ENCODE measurements around the gene LHX3.

Gene LHX3

DNA sequence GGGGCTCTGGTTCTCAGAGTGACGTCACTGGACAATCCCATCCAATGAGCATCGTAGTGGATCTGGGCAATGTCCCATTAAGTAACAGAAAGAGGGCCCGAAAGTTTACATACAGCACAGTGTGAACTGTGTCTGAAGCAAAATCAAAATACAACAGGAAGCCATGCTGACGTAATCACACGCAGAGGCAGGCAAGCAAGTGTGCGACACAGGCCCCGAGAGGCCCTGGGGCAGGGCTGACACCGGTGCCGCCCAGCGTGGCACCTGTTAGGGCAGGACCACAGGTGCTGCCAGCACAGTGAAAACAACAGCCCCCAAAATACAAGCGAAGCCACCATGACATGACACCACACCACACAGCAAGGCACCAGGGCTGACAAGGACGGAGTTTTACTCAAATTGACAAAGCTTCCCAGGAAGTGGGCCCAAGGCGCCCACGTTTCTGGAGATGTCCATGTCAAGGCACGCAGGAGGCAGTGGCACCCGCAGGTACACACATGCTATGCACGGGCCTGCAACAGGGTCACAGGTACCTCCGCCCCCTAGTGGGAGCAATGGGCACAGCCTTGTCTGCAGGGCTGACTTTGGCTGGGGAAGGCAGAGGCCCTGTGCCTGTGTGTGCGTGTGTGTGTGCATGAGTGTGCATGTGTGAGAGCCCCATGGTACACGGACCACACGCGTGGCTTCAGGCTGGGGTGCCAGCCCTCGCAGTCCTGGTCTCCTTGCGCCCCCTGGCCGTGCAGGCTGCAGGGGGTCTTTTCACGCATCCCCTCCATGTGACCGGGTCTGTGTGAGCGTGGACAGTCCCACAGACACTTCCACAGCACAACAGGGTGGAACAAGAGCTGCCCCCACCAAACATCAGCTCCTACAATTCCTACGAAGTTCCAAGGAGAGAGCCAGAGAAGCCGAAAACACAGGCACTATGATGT lies 21.1 kb upstream of the LHX3 start:
- peak; percentile 15 to 50 for DNase-seq

DNA sequence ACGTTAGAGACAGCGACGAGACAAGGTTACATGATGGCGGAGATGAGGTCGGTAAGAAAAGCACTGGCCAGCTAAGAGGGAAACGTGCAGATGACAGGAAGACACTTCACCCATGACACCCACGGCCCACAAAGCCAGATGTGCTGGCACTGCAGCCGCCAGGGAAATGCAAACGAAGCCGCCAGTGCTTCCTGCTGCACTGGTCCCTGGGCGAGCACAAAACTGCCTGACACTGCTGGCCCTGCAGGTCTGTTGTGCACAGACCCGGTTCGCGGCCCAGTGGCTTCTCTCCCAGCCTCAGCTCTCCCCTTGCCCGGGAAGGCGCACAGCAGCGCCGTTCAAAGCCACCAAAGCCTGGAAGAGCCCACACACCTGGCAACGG lies 20.4 kb upstream of the LHX3 start:
- no peak for DNase-seq

DNA sequence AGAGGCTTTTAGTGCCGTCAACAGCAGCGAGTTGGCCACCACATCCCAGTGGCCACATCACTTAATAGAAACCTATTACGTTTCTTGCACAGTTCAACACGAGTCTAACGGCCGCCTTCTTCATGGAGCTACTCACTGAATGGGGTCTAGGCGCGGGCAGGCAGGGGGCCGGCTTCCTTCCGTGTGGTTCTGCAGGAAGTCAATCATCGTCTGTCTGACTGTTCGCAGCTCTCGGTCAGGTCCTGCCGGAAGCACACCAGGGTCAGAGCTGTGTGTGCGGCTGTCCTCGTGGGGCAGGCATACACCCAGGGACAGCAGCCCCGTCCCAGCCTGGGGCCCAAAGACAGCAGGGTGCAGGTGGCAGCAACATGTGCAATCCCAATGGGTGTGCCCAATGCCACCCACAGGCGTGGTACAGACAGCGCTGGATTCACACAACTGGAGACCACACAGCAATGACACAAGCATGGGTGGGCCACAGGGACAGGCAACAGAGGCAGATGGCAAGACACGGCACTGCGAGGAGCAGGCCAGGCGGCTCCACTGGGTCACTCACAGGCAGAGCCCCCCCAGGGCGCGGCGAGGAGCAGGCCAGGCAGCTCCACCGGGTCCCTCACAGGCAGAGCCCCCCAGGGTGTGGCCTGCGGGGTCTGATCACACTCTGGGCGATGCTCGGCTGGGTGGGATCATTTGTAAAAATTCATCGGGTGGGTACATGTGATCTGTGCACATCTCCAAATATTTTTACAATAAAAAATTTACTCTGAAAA lies 19.1 kb upstream of the LHX3 start:
- no peak for DNase-seq

DNA sequence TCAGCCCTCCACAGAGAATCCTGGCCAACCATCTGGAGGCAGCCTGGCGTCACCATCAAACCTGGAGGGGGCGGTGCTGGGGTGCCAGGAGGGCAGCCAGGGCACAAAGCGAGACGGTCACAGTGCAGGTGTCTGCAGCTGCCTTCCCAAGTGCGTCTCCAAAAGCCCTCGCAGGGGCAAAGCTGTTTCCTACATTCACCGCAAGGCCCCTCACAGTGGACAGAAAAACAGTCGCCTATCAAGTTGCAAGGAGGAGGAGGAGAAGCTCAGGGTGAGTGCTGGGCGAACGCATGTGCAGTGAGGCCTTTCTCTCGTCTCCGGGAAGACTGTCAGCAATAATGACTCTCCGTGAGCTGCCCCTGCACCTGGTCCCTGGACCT lies 18.0 kb upstream of the LHX3 start:
- no peak for DNase-seq

DNA sequence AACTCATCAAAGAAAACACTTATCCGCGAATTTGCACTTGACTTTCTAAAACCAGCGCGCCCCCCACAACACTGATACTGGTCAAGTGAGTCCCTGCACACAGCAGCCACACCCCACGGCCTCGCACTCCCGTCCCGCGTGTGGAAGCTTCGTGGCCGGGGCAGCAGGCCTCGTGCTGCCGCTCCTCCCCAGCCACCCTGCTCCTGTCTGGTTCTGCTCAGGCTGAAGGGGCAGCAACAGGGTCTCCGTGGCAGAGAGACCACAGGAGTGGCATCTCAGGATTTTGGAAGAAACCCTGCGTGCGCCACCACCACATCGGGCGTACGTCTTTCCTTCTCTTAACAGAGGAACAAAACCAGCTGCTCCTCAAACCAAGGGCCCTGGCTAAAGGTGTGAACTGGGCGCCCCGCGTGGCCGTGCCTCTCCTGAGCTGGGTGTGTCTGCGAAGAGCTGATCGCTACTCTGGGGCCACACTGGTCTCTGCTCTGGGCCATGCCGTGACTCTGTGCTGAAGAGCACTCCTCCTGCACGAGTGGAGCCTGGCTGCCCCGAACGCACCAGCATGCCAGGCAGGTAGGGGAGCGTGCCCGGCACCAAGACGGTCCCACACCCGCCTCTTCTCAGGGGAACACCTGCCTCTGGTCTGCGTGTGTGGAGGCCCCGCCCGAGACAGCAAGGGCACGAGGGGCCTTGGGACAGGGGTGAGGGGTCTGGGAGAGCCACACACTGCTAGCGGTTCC lies 17.4 kb upstream of the LHX3 start:
- DNase-seq, result no peak

DNA sequence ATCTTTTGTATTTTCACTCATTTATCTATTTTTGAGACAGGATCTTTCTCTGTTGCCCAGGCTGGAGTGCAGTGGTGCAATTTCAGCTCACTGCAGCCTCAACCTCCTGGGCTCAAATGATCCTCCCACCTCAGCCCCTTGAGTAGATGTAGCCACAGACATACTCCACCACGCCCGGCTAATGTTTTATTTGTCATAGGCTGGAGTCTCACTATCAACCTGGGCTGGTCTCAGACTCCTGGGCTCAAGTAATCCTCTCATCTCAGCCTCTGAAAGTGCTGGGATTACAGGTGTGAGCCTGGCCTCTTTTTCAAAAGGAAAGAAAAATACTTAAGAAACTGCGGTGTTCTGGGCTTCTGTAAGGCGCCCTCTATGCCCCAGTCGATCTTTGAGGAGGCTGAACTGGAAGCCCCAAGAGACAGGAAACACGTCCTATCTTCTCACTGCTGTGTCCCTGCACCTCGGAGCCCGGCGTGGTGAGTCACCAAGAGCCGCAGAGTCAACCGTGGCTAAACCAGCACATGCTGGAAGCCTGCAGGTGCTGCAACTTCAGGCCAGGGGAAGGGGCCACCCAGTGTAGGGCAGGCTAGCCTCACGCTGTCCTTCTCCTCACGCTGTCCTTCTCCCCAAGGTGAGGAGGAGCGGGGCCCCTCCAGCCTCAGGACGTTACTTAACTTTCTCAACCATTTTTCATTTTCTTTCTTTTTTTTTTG lies 15.2 kb upstream of the LHX3 start:
- no peak for DNase-seq

DNA sequence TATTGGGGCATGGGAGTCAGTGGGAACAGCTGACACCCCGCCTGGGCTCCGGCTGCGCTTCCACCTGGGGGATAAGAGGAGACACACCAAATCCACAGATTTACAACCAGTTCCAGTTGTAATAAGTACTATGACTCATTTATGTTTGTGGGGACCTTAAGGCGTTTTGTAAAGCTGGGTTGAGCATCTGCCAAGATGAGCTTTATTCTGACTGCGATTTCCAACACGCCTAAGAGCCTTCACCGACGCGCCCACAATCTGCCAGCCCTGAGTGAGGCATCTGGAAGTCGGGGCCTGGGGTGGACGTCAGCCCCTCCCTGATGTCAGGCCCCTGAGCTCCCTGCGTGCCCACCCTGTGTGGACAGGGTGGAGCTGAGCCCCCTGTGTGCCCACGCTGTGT lies 14.3 kb upstream of the LHX3 start:
- DNase-seq, result no peak

GRCh38 chr9:136218673-136219072 lies 13.7 kb upstream of the LHX3 start:
- no peak for DNase-seq

DNA sequence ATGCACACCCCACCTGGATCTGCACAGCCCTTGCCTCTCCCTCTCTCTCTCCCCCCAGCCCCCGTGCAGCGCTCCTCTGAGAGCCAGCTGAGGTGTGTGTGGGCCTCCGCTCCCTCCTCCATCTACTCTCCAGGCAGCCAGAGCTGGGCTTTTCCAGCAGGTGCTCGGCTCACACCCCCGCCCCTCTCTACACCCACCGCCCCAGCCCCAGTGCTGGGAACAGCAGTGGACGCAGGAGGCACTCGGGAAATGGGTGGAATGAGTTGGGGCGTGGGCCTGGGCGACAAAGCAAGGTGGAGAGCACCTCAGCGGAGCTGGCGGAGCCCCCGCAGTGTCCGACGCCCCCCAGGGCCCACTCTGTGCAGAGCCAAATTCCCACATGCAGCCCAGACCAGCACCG lies 13.3 kb upstream of the LHX3 start:
- no peak for DNase-seq

DNA sequence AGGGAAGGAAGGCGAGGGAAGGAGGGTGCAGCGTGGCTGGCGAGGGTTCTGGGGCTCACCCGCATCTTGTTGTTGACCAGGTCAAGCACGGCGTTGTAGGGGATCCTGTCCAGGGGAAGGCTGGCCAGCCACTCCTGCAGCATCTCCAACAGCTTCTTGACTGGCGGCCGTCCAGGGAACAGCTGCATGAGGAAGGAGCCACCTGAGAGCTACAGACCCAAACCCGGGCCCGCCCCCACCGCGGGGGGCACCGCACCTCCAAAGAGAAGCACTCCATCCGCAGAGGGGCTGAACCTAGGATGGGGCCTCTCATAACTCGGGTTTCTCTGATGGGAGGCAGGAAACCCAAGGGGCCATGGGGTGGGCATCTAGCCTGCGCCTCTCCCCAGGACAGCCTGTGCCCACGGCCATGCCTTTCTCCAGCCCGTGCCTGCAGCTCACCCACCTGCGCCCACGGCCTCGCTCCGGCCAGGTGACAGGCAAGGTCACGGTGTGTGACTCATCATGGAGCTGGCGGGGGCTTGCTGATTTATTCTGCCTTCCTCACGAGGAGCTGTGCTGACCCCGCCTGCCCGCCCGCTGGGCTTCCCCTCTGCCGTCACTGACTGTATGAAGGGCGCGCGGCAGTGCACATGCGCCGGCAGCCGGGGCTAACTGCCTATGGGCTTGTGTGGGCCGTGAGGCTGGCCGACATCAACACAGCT lies 11.8 kb upstream of the LHX3 start:
- no peak for DNase-seq

DNA sequence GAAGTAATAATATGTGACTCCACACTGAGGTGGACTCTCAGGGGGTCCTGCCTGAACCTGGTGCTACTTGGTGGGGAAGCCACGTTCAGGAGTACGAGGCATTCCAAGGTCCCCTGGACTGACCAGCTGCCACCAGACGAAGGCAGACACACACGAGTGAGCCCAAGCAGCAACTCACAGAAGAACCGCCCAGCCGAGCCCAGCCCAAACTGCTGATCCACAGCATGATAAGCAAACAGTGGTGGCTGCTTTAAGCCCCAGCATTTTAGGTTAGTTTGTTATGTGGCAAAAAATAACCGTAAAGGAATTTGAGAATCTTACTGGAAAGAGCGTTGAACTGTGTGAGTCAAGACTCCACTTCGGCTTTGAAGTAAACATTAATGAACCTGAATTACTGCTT lies 8.8 kb upstream of the LHX3 start:
- no peak for DNase-seq

DNA sequence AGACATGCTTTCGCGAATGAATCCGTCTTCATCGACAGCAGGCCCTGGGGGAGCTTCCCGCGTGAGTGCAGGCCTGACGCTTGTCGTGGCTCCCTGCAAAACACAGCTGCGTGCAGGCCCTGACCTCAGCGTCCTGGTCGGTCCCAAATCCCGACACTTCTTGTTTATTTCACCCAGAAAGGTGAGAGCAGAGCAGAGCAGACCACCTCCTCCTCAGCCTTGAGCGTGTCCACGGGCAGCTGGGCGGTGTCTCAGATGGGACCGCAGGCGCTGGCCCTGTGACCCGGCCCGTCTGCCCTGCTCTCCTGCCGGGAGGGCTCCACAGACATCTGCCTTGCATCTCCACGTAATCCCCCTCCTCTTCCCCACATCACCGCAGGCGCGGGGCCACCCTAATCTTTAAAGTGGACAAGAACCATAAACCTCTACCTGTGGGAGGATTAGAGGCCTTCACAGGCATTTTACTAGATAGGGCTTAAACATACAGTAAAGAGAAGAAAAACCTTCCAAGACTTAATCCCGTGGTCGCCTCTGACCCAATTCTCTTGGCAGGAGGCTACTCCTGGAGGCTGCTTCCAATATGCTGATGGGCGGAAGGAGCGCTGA lies 7.5 kb upstream of the LHX3 start:
- no peak for DNase-seq

- no peak for DNase-seq
Measured at GRCh38 chr9:136211441-136212344, 6.8 kb upstream of the LHX3 start.

DNA sequence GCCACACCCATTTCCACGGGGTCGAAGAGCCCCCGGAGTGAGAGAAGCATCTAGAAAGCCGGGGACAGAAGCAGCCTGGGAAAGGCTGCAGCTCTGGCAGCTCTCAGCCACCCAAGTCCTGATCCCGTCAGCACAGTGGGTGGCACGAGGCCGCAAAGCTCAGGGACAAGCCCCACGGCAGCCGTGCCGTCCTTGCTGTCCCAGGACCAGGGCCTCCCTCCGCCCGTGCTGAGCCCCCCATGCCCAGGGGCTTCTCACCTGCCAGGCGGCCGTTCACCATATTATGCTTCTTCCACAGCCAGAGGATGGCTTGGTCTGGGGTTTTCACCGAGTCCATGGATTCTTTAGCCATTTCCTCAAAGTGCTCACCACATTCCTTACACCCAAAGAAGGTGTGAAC lies 6.1 kb upstream of the LHX3 start:
- DNase-seq, result no peak

DNA sequence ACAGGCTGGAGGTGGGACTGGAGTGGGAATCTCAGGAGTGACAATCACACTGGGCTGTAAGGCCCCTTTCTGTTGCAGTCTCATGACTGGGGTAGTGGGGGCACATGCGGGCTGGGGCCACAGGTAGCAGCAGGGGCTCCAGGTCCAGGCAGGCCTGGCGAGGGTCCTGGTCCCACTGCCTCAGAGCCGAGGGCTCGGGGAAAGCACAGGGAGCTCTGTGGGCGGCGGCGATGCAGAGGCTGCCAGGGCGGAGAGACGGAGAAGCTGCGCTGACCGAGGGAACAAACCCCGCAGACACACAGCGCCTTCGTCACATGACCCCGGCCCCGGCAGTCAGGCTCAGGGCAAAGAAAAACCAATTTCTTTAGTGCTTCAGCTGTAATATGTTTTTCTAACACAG lies 5.3 kb upstream of the LHX3 start:
- DNase-seq, result no peak

GRCh38 chr9:136209786-136210185 lies 4.9 kb upstream of the LHX3 start:
- DNase-seq, result no peak

DNA sequence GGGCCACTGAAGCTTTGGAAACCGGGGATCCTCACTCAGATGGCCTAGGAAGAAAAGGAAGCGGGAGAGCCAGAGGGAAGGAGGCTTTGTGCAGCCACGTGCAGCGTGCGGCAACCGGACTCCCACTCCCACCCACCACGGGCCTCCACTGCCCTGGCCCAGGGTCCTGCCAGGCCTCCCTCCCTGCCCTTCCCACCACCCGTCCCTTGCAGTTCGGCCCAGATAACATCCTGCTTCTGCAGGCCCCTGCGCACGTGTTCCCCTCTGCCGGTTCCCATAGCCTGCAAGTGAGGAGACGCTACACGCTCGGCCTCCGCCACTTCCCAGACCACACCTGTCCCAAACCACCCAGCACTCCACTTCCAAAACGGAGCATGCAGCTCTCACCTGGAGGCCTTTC lies 4.3 kb upstream of the LHX3 start:
- DNase-seq, result no peak

DNA sequence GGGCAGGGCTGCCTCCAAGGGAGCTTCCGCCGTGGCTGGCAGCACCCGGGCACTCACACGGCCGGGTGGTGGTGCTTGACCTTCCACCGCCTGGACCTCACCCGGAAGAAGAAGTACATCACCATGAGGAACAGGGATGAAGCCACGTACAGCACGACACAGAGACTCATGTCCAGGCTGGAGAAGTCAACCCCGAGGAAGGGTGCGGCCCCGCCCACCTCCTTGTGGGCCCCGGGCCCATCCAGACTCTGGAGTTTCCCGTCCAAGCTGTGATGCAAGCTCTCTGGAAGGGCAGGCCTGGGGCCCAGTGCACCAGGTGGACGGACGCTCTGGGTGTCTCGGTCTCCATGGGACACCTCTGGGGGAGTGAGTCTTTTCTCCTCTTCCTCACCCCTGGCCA lies 3.7 kb upstream of the LHX3 start:
- no peak for DNase-seq

DNA sequence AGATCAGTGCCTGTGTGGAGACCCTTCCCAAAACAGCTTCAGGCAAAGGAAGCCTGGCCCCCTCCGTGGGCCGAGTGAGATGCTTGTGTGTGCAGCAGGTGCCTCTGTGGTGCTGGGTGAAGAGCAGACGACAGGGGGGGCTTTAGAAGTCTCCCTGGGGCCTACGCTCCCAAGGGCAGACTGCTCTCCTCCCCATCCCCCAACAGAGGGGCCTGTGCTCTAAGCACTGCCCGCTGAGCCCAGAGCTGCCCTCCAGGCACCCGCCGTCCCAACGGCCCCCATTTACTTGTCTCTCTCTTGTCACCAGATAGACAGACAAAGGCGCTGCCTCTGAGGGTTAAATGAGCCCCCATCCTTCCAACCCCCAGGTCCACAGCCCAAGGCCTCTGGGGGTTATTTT lies 2.7 kb upstream of the LHX3 start:
- DNase-seq, result no peak

DNA sequence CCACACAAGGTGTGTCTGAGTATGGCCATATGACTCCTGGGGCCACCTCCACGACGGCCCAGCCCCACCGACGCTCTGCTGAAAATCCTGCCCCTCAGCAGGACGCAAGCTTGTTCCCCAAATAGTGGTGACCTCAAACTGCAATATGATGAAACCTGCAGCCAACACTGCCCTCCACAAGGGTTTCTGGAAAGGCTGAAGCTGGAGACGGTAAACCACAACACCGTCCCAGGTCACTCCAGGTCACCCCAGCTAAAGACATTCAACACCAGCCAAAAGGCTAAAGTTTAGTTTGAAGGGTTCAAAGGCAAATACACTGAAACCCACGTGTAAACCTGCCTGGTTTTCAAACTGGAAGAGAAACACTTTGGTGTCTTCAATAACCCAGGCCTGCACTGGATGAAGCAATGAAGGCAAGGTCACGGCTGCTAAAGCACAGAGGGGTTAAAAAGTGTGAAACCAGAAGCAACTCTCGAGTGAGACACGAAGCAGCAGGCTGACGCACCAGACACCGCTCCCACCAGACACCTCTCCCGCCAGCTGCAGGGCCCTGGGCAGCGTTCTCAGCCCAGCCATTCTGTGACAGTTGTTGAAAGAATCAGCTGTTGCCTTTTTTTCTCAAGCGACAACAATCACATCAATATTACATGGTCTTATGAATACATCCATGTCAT lies 1.8 kb upstream of the LHX3 start:
- peak in 1 of 2 donors; percentile 18 for DNase-seq
